Sigmoid colon (tissue), 7 donors: ENCODE data around the gene MCM9. TPM values are rescaled to one million over a fixed set of nuclear protein-coding genes. Genes with fewer than 3 reads are reported as not detected.

Experiments used
- DNase-seq: peaks from one replicate; pipeline ENCODE4 v3.0.0-alpha.2; 2019
- H3K27ac ChIP-seq, 4 donors: fragments of 200-600 bp; sonication (generic); one replicate each; pipeline ENCODE4 v1.5.1; 2016 to 2019; ENCODE audit warnings: mild to moderate bottlenecking in 1 of 4
- H3K27me3 ChIP-seq, 3 donors: fragments of 200-600 bp; sonication (generic); one replicate each; pipeline ENCODE4 v1.5.1; 2019; ENCODE audit warnings: mild to moderate bottlenecking in 1 of 3
- H3K36me3 ChIP-seq, 4 donors: fragments of 200-600 bp; sonication (generic); one replicate each; pipeline ENCODE4 v1.5.1; 2016 to 2019
- H3K4me1 ChIP-seq, 4 donors: fragments of 200-600 bp; sonication (generic); one replicate each; pipeline ENCODE4 v1.5.1; 2017 to 2019
- H3K4me3 ChIP-seq, 4 donors: fragments of 200-600 bp; sonication (generic); one replicate each; pipeline ENCODE4 v1.5.1; 2017 to 2019; ENCODE audit warnings: mild to moderate bottlenecking in 2 of 4, moderate library complexity in 1 of 4
- H3K9me3 ChIP-seq, 4 donors: fragments of 200-600 bp in 3 of 4; sonication (generic) in 3 of 4; one replicate each; pipeline versions ENCODE4 v1.5.1 to v1.6.1; 2013 to 2019
- CTCF ChIP-seq, 4 experiments: fragments of 450-650 bp in 3 of 4; fragments of 200-600 bp in 1 of 4; IDR thresholded peaks; one replicate each; pipeline ENCODE4 v1.5.1; 2016 to 2019; ENCODE audit warnings: antibody characterized with exemption in 4 of 4, mild to moderate bottlenecking in 3 of 4, moderate library complexity in 2 of 4
- EP300 ChIP-seq, 4 donors: sonication (generic); formaldehyde crosslinking; IDR thresholded peaks; one replicate each; pipeline ENCODE4 v1.6.1; 2017; ENCODE audit warnings: antibody characterized with exemption in 4 of 4
- POLR2A ChIP-seq, 2 donors: fragments of 450-650 bp; IDR thresholded peaks; one replicate each; pipeline ENCODE4 v1.6.1; 2016; ENCODE audit warnings: antibody characterized with exemption in 2 of 2, mild to moderate bottlenecking in 2 of 2, moderate library complexity in 2 of 2
- POLR2AphosphoS5 ChIP-seq, 4 donors: sonication (generic); formaldehyde crosslinking; IDR thresholded peaks; one replicate each; pipeline ENCODE4 v1.6.1; 2017; ENCODE audit warnings: antibody characterized with exemption in 4 of 4
- WGBS, 2 donors: extraction: QIAGEN DNeasy Blood & Tissue Kit; methylation state at CpG; one replicate each; pipeline ENCODE4 v1.1.7; 2013; 5-methylcytosine and 5-hydroxymethylcytosine counted together
- intact Hi-C: fragments of 100-400 bp; cut with DNase I; formaldehyde crosslinking; loops from one replicate; pipeline ENCODE4 v1.15.1; 2023
- polyA plus RNA-seq, 3 donors: library from polyadenylated mRNA; stranded (reverse); fragments of 200-250 nt; gene quantifications; one replicate each; pipeline ENCODE4 v1.2.3, GENCODE V29; 2013
- total RNA-seq, 4 donors: library from RNA; depleted of rRNA; stranded (reverse); fragments of >200 nt; gene quantifications; one replicate each; pipeline ENCODE4 v1.1.0, GENCODE V29; 2016
- donor health status: healthy with polysubstance abuse.
- donor health status: Bipolar disorder and iron deficiency.
- donor health status: healthy.

The MCM9 gene
- total and polyA plus RNA-seq, 7 donors, result 1.8 to 16.1 (median 10.2) TPM

- H3K27me3 ChIP-seq, result no peaks in the 10 kb centered on the region
- no peak overlapping the region for H3K27ac ChIP-seq
- TF ChIP-seq POLR2AphosphoS5 (IDR thresholded peaks at IDR 0.05) (no peak), CTCF (IDR thresholded peaks at IDR 0.05) (no peak), EP300 (IDR thresholded peaks at IDR 0.05) (no peak), POLR2A (IDR thresholded peaks at IDR 0.05) (no peak)
- peaks cover 0 to 97% (median 29%) of the 10 kb centered on the region in 4 donors for H3K36me3 ChIP-seq
- no peak for DNase-seq
- intact Hi-C loops, result no loop called here
- H3K4me1 ChIP-seq, result no peaks in the 10 kb centered on the region
- 81 to 90% methylated on average over 1 of the region's 1 CpG for WGBS, 2 donors
- no peaks in the 10 kb centered on the region for H3K9me3 ChIP-seq
- H3K4me3 ChIP-seq, result no peak overlapping the region
These were observed 26.5 kb downstream of the MCM9 start for GRCh38 chr6:118908441-118908840.

- no peaks in the 10 kb centered on the region for H3K9me3 ChIP-seq
These were observed 29.1 kb downstream of the MCM9 start for GRCh38 chr6:118905851-118906250.

GRCh38 chr6:118905084-118905483 is 29.9 kb downstream of the MCM9 start:
- DNase-seq, result no peak
- intact Hi-C loops, result no loop called here
- no peak for TF ChIP-seq EP300 (IDR thresholded peaks at IDR 0.05)
- no peak for TF ChIP-seq POLR2AphosphoS5 (IDR thresholded peaks at IDR 0.05)
- no peak for TF ChIP-seq CTCF (IDR thresholded peaks at IDR 0.05)
- no peak for TF ChIP-seq POLR2A (IDR thresholded peaks at IDR 0.05)
- Histone ChIP-seq H3K27ac (no peak overlapping the region), H3K4me1 (peaks cover 0 to 13% (median 6%) of the 10 kb centered on the region in 4 donors), H3K27me3 (no peaks in the 10 kb centered on the region), H3K4me3 (no peak overlapping the region), H3K36me3 (peaks cover 0 to 67% (median 13%) of the 10 kb centered on the region in 4 donors), H3K9me3 (no peaks in the 10 kb centered on the region)

More at GRCh38 chr6:118905851-118906250, 29.1 kb downstream of the MCM9 start:
- no peak for TF ChIP-seq POLR2A (IDR thresholded peaks at IDR 0.05)
- TF ChIP-seq EP300 (IDR thresholded peaks at IDR 0.05), result no peak
- TF ChIP-seq CTCF (IDR thresholded peaks at IDR 0.05), result no peak
- TF ChIP-seq POLR2AphosphoS5 (IDR thresholded peaks at IDR 0.05), result no peak
- 92 to 95% methylated on average over 4 of the region's 4 CpGs for WGBS, 2 donors
- intact Hi-C loops, result no loop called here
- Histone ChIP-seq H3K4me3 (no peak overlapping the region), H3K27ac (no peak overlapping the region), H3K27me3 (no peaks in the 10 kb centered on the region), H3K36me3 (peaks cover 0 to 75% (median 17%) of the 10 kb centered on the region in 4 donors), H3K4me1 (peaks cover 0 to 13% (median 4%) of the 10 kb centered on the region in 4 donors)
- DNase-seq, result no peak

- Histone ChIP-seq H3K27me3 (no peaks in the 10 kb centered on the region), H3K36me3 (peaks cover 0 to 55% (median 12%) of the 10 kb centered on the region in 4 donors), H3K4me1 (peaks cover 0 to 20% (median 6%) of the 10 kb centered on the region in 4 donors), H3K9me3 (no peaks in the 10 kb centered on the region), H3K4me3 (no peak overlapping the region), H3K27ac (no peak overlapping the region)
- WGBS, 2 donors, result 91 to 95% methylated on average over 6 of the region's 6 CpGs
- no peak for DNase-seq
- no peak for TF ChIP-seq POLR2AphosphoS5 (IDR thresholded peaks at IDR 0.05)
- intact Hi-C loops, result no loop called here
These were observed 31.3 kb downstream of the MCM9 start for GRCh38 chr6:118903691-118904090.

GRCh38 chr6:118903138-118903537 is 31.8 kb downstream of the MCM9 start:
- TF ChIP-seq EP300 (IDR thresholded peaks at IDR 0.05), result no peak
- no peak for TF ChIP-seq POLR2A (IDR thresholded peaks at IDR 0.05)
- no peak for TF ChIP-seq POLR2AphosphoS5 (IDR thresholded peaks at IDR 0.05)
- TF ChIP-seq CTCF (IDR thresholded peaks at IDR 0.05), result no peak
- no peak for DNase-seq
- intact Hi-C loops, result no loop called here
- H3K27me3 ChIP-seq, result no peaks in the 10 kb centered on the region
- H3K4me1 ChIP-seq, result peaks cover 0 to 20% (median 6%) of the 10 kb centered on the region in 4 donors
- H3K27ac ChIP-seq, result no peak overlapping the region
- H3K36me3 ChIP-seq, result peaks cover 0 to 49% (median 10%) of the 10 kb centered on the region in 4 donors
- H3K9me3 ChIP-seq, result no peaks in the 10 kb centered on the region
- H3K4me3 ChIP-seq, result no peak overlapping the region
- WGBS, 2 donors, result 29 to 60% methylated on average over 2 of the region's 2 CpGs
